A673 (cell line): ENCODE measurements around the gene CORO2A. TPM values are rescaled to one million over a fixed set of nuclear protein-coding genes. Genes with fewer than 3 reads are reported as not detected.

Experiments
- BruUV-seq: library from RNA; stranded (reverse); fragments of 400-500 nt; replicated peaks from 2 replicates; lab custom pipeline; 2021; lab: Mats Ljungman, UMichigan
- CTCF ChIA-PET: fragments of 300-600 bp; sonication (Branson Sonifier 250); formaldehyde crosslinking; loops from one replicate; lab custom pipeline; 2022; ENCODE audit warnings: antibody characterized with exemption; lab: Charles Lee
- POLR2A ChIA-PET: fragments of 300-600 bp; sonication (Branson Sonifier 250); formaldehyde crosslinking; loops from one replicate; lab custom pipeline; 2022; ENCODE audit warnings: antibody characterized with exemption; ENCODE audit not compliant: low non-redundant PET; lab: Charles Lee
- DNase-seq: peaks from one replicate; pipeline ENCODE4 v3.0.0-alpha.2; 2015; ENCODE audit warnings: low spot score
- H3K27ac ChIP-seq: fragments of 200-600 bp; sonication (generic); 2 replicates; pipeline ENCODE4 v1.5.1; 2016; ENCODE audit warnings: mixed run types, low read depth, mild to moderate bottlenecking, mixed read lengths, antibody characterized with exemption, low read length; ENCODE audit not compliant: poor library complexity, severe bottlenecking
- H3K27me3 ChIP-seq: fragments of 200-600 bp; sonication (generic); replicated peaks from 2 replicates; pipeline ENCODE4 v1.6.1; 2017; ENCODE audit warnings: mixed run types, low read depth, mild to moderate bottlenecking, mixed read lengths, antibody characterized with exemption, low read length; ENCODE audit not compliant: insufficient read depth, poor library complexity
- H3K36me3 ChIP-seq: fragments of 200-600 bp; sonication (generic); 2 replicates; pipeline ENCODE4 v1.6.1; 2016; ENCODE audit warnings: mixed run types, mild to moderate bottlenecking, mixed read lengths, antibody characterized with exemption, low read length; ENCODE audit not compliant: insufficient read depth, poor library complexity, severe bottlenecking
- H3K4me1 ChIP-seq: fragments of 200-600 bp; sonication (generic); 2 replicates; pipeline ENCODE4 v1.6.1; 2017; ENCODE audit warnings: mixed run types, mild to moderate bottlenecking, mixed read lengths, antibody characterized with exemption, low read length; ENCODE audit not compliant: insufficient read depth, poor library complexity, severe bottlenecking
- H3K4me3 ChIP-seq: fragments of 200-600 bp; sonication (generic); 2 replicates; pipeline ENCODE4 v1.5.1; 2016; ENCODE audit warnings: low read depth, mixed run types, mild to moderate bottlenecking, mixed read lengths, low read length; ENCODE audit not compliant: poor library complexity, severe bottlenecking
- H3K9me3 ChIP-seq: fragments of 200-600 bp; sonication (generic); 2 replicates; pipeline ENCODE4 v1.6.1; 2016; ENCODE audit warnings: mixed run types, low read depth, mild to moderate bottlenecking, mixed read lengths, antibody characterized with exemption, low read length; ENCODE audit not compliant: poor library complexity, severe bottlenecking
- EZH2 ChIP-seq: fragments of 200-600 bp; sonication (generic); IDR thresholded peaks from 2 replicates; pipeline ENCODE4 v1.6.1; 2017; ENCODE audit warnings: borderline replicate concordance, low read depth, mild to moderate bottlenecking, mixed read lengths, antibody characterized with exemption, low read length; ENCODE audit not compliant: poor library complexity, severe bottlenecking
- intact Hi-C: fragments of 100-400 bp; cut with micrococcal nuclease; formaldehyde crosslinking; loops from one replicate; pipeline ENCODE4 v1.10.0; 2022; ENCODE audit not compliant: unreplicated experiment
- total RNA-seq: library from RNA; stranded (reverse); gene quantifications from 2 replicates; pipeline ENCODE4 v1.2.3, GENCODE V29; 2021
- TF ChIP-seq, protein P1 (sequence below): fragments of 300-800, 200-600 bp; sonication (generic); conservative IDR thresholded peaks from 2 replicates; pipeline ENCODE4 v1.5.1; 2017; ENCODE audit warnings: low read depth, mild to moderate bottlenecking, antibody characterized with exemption, low read length, moderate library complexity, mixed read lengths

The CORO2A gene
- total RNA-seq, 1 experiment from 2014 or later, result 0.52 TPM

DNA sequence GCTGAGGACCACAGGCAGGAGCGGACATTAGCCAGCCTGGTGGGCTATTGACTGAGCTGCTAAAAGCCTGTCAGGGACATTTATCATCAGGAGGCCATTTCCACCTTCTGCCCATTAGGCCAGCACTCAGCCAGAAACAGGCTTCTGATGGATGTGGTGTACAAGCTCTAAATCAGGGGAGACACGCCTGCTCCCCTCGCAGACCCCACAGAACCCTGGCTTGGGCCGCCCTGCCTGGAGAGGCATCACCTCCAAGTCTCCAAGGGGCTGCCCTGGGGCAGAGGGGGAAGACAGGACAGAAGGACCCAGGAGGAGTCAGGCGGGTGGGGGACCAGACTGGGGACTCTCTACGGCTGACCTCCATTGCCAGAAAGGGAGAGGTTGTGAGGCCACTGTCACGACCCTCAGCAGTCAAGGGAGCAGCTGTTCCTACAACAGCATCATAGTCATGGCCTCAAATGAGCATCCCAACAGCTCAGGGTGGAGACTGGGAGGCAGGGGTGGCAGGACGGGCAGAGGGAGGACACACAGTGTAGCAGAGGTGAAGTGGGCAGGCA lies 49.4 kb downstream of the CORO2A start:
- DNase-seq, result no peak
- H3K27me3 ChIP-seq, result no peaks in the 10 kb centered on the region
- CTCF ChIA-PET, result no interaction called here
- intact Hi-C loops, result no loop called here
- POLR2A ChIA-PET, result no interaction called here
- no peak for TF ChIP-seq EZH2
- TF ChIP-seq, protein P1, sequence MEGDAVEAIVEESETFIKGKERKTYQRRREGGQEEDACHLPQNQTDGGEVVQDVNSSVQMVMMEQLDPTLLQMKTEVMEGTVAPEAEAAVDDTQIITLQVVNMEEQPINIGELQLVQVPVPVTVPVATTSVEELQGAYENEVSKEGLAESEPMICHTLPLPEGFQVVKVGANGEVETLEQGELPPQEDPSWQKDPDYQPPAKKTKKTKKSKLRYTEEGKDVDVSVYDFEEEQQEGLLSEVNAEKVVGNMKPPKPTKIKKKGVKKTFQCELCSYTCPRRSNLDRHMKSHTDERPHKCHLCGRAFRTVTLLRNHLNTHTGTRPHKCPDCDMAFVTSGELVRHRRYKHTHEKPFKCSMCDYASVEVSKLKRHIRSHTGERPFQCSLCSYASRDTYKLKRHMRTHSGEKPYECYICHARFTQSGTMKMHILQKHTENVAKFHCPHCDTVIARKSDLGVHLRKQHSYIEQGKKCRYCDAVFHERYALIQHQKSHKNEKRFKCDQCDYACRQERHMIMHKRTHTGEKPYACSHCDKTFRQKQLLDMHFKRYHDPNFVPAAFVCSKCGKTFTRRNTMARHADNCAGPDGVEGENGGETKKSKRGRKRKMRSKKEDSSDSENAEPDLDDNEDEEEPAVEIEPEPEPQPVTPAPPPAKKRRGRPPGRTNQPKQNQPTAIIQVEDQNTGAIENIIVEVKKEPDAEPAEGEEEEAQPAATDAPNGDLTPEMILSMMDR, result no peak
- no peaks in the 10 kb centered on the region for H3K36me3 ChIP-seq
- H3K9me3 ChIP-seq, result no peaks in the 10 kb centered on the region
- H3K27ac ChIP-seq, result no peak overlapping the region
- H3K4me3 ChIP-seq, result no peak overlapping the region
- no TSS peak for BruUV-seq
- no peaks in the 10 kb centered on the region for H3K4me1 ChIP-seq

- TF ChIP-seq EZH2, result no peak
- TF ChIP-seq, protein P1, result no peak
- no TSS peak for BruUV-seq
- ChIA-PET CTCF (no interaction called here), POLR2A (no interaction called here)
- Histone ChIP-seq H3K36me3 (no peaks in the 10 kb centered on the region), H3K27ac (no peak overlapping the region), H3K4me3 (no peak overlapping the region), H3K9me3 (no peaks in the 10 kb centered on the region), H3K4me1 (no peaks in the 10 kb centered on the region), H3K27me3 (no peaks in the 10 kb centered on the region)
- intact Hi-C loops, result no loop called here
- DNase-seq, result no peak
These were observed 50.1 kb downstream of the CORO2A start for GRCh38 chr9:98142182-98142907.

GRCh38 chr9:98140503-98140902 lies 51.9 kb downstream of the CORO2A start:
- Histone ChIP-seq H3K27me3 (no peaks in the 10 kb centered on the region), H3K9me3 (no peaks in the 10 kb centered on the region), H3K27ac (no peak overlapping the region), H3K4me1 (no peaks in the 10 kb centered on the region), H3K4me3 (no peak overlapping the region), H3K36me3 (no peaks in the 10 kb centered on the region)
- intact Hi-C loops, result no loop called here
- BruUV-seq, result no TSS peak
- no peak for DNase-seq
- no peak for TF ChIP-seq EZH2
- TF ChIP-seq, protein P1, result no peak
- ChIA-PET POLR2A (no interaction called here), CTCF (no interaction called here)
